ENCODE measurements around the gene TMEM50B. TPM values are rescaled to one million over a fixed set of nuclear protein-coding genes. Genes with fewer than 3 reads are reported as not detected.

TMEM50B gene
- total and polyA plus RNA-seq, 2 of the 8 experiments (the other 6 are each of a cell fraction or from before 2014, with no cell fraction given): 16.8 to 20.5 TPM

DNA sequence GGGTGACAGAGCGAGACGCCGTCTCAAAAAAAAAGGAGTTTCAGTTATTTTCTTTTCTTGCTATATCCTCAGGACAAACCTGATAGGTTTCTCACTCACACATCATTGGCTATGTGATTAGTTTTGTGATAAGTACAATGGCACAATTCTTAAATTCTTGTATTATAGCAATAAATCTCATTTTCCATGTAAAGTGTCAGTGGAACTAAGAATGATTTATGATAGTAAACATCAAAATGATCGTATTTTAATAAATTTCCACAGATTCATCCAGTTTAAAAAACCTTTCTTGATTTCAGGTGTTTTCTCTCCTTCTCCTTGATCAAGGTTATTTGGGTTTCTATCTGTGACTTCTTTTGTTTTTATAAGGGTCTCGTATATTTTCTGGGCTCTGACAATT lies 8.2 kb upstream of the TMEM50B start:
- H4K91ac ChIP-seq (replicated peaks; ENCODE audit: insufficient read length, low read length): no peak overlapping the region
- no peak for FAIRE-seq
- H3K27ac ChIP-seq (ENCODE audit: low read depth, low read length): no peak overlapping the region
- no peak overlapping the region for H2BK15ac ChIP-seq (ENCODE audit: low read length)
- no peak overlapping the region for H3K4ac ChIP-seq (replicated peaks; ENCODE audit: insufficient read length, low read depth, low read length)
- H3K18ac ChIP-seq (ENCODE audit: extremely low read depth, low read length): no peak overlapping the region
- peaks cover 7% of the 10 kb centered on the region for H3K23me2 ChIP-seq (ENCODE audit: low read depth, low read length)
- H3K9ac ChIP-seq (replicated peaks in 1 of 4; ENCODE audit: extremely low read depth in 1 of 4, low read depth in 3 of 4, low read length in 3 of 4): no peak overlapping the region
- H3K4me1 ChIP-seq (replicated peaks in 1 of 4; ENCODE audit: control insufficient read depth in 3 of 4, insufficient read depth in 4 of 4, low read length in 3 of 4): no peaks in the 10 kb centered on the region
- H2BK12ac ChIP-seq (ENCODE audit: low read depth, low read length): no peak overlapping the region
- ChIA-PET POLR2A (ENCODE audit: partially characterized antibody) (no interaction called here), CTCF (ENCODE audit: partially characterized antibody) (no interaction called here)
- no peak overlapping the region for H2BK120ac ChIP-seq (replicated peaks; ENCODE audit: low read depth, low read length)
- no peak for DNase-seq (ENCODE audit: low read depth in 1 of 2, low spot score in 2 of 2)
- H3K23ac ChIP-seq (ENCODE audit: insufficient read length): no peak overlapping the region
- no peak overlapping the region for H3K4me3 ChIP-seq (ENCODE audit: extremely low read depth in 1 of 4, insufficient read depth in 2 of 4, low read depth in 3 of 4, low read length in 4 of 4)
- no peak overlapping the region for H4K5ac ChIP-seq (ENCODE audit: insufficient read length, low read depth, low read length)
- 99% methylated on average over 5 of the region's 5 CpGs; no CpG with 5 or more reads in 1 of the 2 experiments for WGBS, 2 experiments (ENCODE audit: extremely low coverage in 1 of 2, insufficient coverage in 1 of 2, insufficient read length in 1 of 2, insufficient replicate concordance in 2 of 2, low coverage in 1 of 2, low lambda C conversion rate in 2 of 2, missing lambda C conversion rate in 1 of 2)
- H2AFZ ChIP-seq (ENCODE audit: low read length): no peak overlapping the region
- H3K14ac ChIP-seq (ENCODE audit: insufficient read length): no peak overlapping the region
- no peak overlapping the region for H4K8ac ChIP-seq (ENCODE audit: extremely low read depth, insufficient read depth, low read length)
- H3K56ac ChIP-seq (replicated peaks; ENCODE audit: insufficient read length, low read depth, low read length): no peak overlapping the region
- no peak overlapping the region for H2AK5ac ChIP-seq (ENCODE audit: low read depth, low read length)
- H2BK5ac ChIP-seq (ENCODE audit: low read depth, low read length): no peak overlapping the region
- H4K20me1 ChIP-seq (replicated peaks in 1 of 2; ENCODE audit: control insufficient read depth in 1 of 2, insufficient read depth in 2 of 2, low read length in 2 of 2): no peaks in the 10 kb centered on the region
- no peaks in the 10 kb centered on the region for H3K79me1 ChIP-seq (ENCODE audit: low read depth, low read length)
- H2BK20ac ChIP-seq (ENCODE audit: low read length): no peak overlapping the region
- H3K36me3 ChIP-seq (ENCODE audit: control insufficient read depth in 2 of 4, insufficient read depth in 4 of 4, low read length in 3 of 4): peaks cover 0 to 8% (median 0%) of the 10 kb centered on the region in 4 experiments; a peak in 2 of 8 replicates
- no peak overlapping the region for H3K4me2 ChIP-seq (ENCODE audit: insufficient read depth in 1 of 2, low read depth in 2 of 2, low read length in 2 of 2)
- no peaks in the 10 kb centered on the region for H3K9me3 ChIP-seq (ENCODE audit: insufficient read depth in 2 of 2, low read depth in 1 of 2, low read length in 1 of 2)
- no peaks in the 10 kb centered on the region for H3K27me3 ChIP-seq (replicated peaks in 1 of 4; ENCODE audit: control insufficient read depth in 3 of 4, extremely low read depth in 1 of 4, insufficient read depth in 3 of 4, low read length in 3 of 4)
- no peaks in the 10 kb centered on the region for H3K79me2 ChIP-seq (ENCODE audit: control insufficient read depth in 1 of 2, insufficient read depth in 2 of 2, low read length in 2 of 2)
- no peak for TF ChIP-seq ZNF274 (IDR thresholded peaks at IDR 0.05; ENCODE audit: borderline replicate concordance, extremely low read depth, low read length)
- no peak for TF ChIP-seq RFX5 (IDR thresholded peaks at IDR 0.05; ENCODE audit: borderline replicate concordance, low read depth, low read length)
- TF ChIP-seq KDM5A (IDR thresholded peaks at IDR 0.05; ENCODE audit: low read length): no peak
- TF ChIP-seq SRF (IDR thresholded peaks at IDR 0.05; ENCODE audit: low read depth, low read length): no peak
- TF ChIP-seq POLR2AphosphoS5 (IDR thresholded peaks at IDR 0.05; ENCODE audit: low read depth, low read length): no peak
- TF ChIP-seq SIRT6 (IDR thresholded peaks at IDR 0.05; ENCODE audit: low read length): no peak
- TF ChIP-seq EP300 (IDR thresholded peaks at IDR 0.05; ENCODE audit: borderline replicate concordance in 1 of 2, low read depth in 2 of 2, low read length in 2 of 2): no peak
- no peak for TF ChIP-seq GTF2F1 (IDR thresholded peaks at IDR 0.05; ENCODE audit: borderline replicate concordance, low read depth, low read length)
- TF ChIP-seq KDM1A (IDR thresholded peaks at IDR 0.05; ENCODE audit: borderline replicate concordance, low read length): no peak
- TF ChIP-seq NRF1 (IDR thresholded peaks at IDR 0.05; ENCODE audit: low read depth, low read length): no peak
- TF ChIP-seq TEAD4 (IDR thresholded peaks at IDR 0.05; ENCODE audit: low read depth, low read length): no peak
- TF ChIP-seq, protein P1, sequence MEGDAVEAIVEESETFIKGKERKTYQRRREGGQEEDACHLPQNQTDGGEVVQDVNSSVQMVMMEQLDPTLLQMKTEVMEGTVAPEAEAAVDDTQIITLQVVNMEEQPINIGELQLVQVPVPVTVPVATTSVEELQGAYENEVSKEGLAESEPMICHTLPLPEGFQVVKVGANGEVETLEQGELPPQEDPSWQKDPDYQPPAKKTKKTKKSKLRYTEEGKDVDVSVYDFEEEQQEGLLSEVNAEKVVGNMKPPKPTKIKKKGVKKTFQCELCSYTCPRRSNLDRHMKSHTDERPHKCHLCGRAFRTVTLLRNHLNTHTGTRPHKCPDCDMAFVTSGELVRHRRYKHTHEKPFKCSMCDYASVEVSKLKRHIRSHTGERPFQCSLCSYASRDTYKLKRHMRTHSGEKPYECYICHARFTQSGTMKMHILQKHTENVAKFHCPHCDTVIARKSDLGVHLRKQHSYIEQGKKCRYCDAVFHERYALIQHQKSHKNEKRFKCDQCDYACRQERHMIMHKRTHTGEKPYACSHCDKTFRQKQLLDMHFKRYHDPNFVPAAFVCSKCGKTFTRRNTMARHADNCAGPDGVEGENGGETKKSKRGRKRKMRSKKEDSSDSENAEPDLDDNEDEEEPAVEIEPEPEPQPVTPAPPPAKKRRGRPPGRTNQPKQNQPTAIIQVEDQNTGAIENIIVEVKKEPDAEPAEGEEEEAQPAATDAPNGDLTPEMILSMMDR (IDR thresholded peaks at IDR 0.05; ENCODE audit: control extremely low read depth in 1 of 3, insufficient read depth in 1 of 3, low read depth in 1 of 3, low read length in 3 of 3): no peak
- no peak for TF ChIP-seq HDAC6 (IDR thresholded peaks at IDR 0.05; ENCODE audit: low read depth, low read length)
